ENCODE results near the gene CTDP1.
"Not testable (repeated sequence)": the region's sequence is repeated elsewhere in the genome, so short reads cannot be mapped to it uniquely, and the experiment has no call there.

Gene CTDP1

GRCh38 chr18:79740521-79741361, 61.1 kb downstream of the CTDP1 start:
- H3K4me3 Mint-ChIP-seq, result no peak overlapping the region
- H3K36me3 Mint-ChIP-seq, result peaks cover 18% of the 10 kb centered on the region
- no peak overlapping the region for H3K27ac Mint-ChIP-seq
- H3K4me1 Mint-ChIP-seq (ENCODE audit: low read depth), result peaks cover 3% of the 10 kb centered on the region
- H3K9me3 Mint-ChIP-seq (ENCODE audit: low read depth), result no peaks in the 10 kb centered on the region
- H3K27me3 Mint-ChIP-seq, result no peaks in the 10 kb centered on the region

DNA sequence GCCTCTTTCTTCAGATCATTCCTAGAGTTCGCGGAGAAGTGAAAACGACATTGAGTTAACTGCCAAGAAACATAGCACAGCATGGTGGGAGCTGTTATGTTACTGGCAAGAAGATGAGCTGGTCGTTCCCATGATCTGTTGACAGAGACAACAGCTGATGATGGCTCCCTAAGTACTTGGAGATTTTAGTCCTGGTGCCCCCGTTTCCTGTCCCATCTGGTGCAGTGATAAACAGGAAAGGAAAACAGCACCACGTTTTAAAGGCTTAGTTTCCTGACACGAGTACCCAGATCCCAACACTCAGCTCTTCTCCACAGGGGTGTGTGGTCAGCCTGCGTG, 61.7 kb downstream of the CTDP1 start:
- Mint-ChIP-seq H3K4me1 (ENCODE audit: low read depth) (peaks cover 3% of the 10 kb centered on the region), H3K27me3 (no peaks in the 10 kb centered on the region), H3K27ac (no peak overlapping the region), H3K4me3 (no peak overlapping the region), H3K36me3 (peaks cover 18% of the 10 kb centered on the region), H3K9me3 (ENCODE audit: low read depth) (no peaks in the 10 kb centered on the region)

DNA sequence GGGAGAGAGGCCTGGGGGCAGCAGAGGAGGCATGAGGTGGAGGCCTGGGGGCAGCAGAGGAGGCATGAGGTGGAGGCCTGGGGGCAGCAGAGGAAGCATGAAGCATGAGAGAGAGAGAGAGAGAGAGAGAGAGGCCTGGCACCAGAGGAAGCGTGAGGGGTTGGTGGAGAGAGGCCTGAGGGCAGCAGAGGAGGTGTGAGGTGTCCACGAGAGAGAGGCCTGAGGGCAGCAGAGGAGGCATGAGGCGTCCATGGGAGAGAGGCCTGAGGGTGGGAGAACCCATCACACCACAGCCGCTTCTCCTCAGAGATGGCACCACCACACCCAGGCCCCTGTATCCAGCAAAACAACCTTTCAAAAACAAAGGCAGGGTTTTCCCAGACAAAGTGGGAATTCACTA, 62.5 kb downstream of the CTDP1 start:
- no peak overlapping the region for H3K4me3 Mint-ChIP-seq
- H3K27me3 Mint-ChIP-seq, result no peaks in the 10 kb centered on the region
- H3K4me1 Mint-ChIP-seq (ENCODE audit: low read depth), result peaks cover 3% of the 10 kb centered on the region
- no peak overlapping the region for H3K27ac Mint-ChIP-seq
- H3K36me3 Mint-ChIP-seq, result peaks cover 18% of the 10 kb centered on the region
- H3K9me3 Mint-ChIP-seq (ENCODE audit: low read depth), result no peaks in the 10 kb centered on the region

DNA sequence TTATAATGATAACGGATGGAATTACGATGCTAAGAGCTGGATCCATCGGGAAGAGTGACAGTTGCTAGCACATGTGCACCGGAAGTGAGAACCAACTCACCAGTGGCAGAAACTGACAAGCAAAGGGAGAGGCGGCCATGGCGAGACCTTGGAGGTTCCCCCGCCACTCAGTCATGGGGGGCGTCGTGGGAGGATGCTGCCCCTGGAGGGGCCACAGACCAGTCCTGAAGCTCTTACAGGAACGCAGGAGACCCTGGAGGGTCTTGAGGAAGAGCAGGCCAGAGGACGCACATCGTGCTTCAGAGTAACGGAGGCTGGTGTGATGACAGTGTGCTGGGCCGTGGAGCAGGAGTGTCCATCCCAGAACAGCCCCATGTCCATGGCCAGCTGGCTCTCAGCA, 65.0 kb downstream of the CTDP1 start:
- no peak overlapping the region for H3K27ac Mint-ChIP-seq
- no peak overlapping the region for H3K4me3 Mint-ChIP-seq
- H3K9me3 Mint-ChIP-seq (ENCODE audit: low read depth), result no peaks in the 10 kb centered on the region
- H3K27me3 Mint-ChIP-seq, result no peaks in the 10 kb centered on the region
- no peaks in the 10 kb centered on the region for H3K4me1 Mint-ChIP-seq (ENCODE audit: low read depth)
- peaks cover 14% of the 10 kb centered on the region for H3K36me3 Mint-ChIP-seq

- H3K27me3 Mint-ChIP-seq, result no peaks in the 10 kb centered on the region
- no peak overlapping the region for H3K4me3 Mint-ChIP-seq
- peaks cover 12% of the 10 kb centered on the region for H3K36me3 Mint-ChIP-seq
- no peaks in the 10 kb centered on the region for H3K9me3 Mint-ChIP-seq (ENCODE audit: low read depth)
- H3K27ac Mint-ChIP-seq, result no peak overlapping the region
- peaks cover 3% of the 10 kb centered on the region for H3K4me1 Mint-ChIP-seq (ENCODE audit: low read depth)
Measured at GRCh38 chr18:79746730-79747129, 67.1 kb downstream of the CTDP1 start.

GRCh38 chr18:79747156-79747845, 67.7 kb downstream of the CTDP1 start:
- H3K9me3 Mint-ChIP-seq (ENCODE audit: low read depth), result no peaks in the 10 kb centered on the region
- no peak overlapping the region for H3K4me3 Mint-ChIP-seq
- H3K36me3 Mint-ChIP-seq, result peaks cover 12% of the 10 kb centered on the region
- H3K4me1 Mint-ChIP-seq (ENCODE audit: low read depth), result peaks cover 3% of the 10 kb centered on the region
- H3K27me3 Mint-ChIP-seq, result no peaks in the 10 kb centered on the region
- no peak overlapping the region for H3K27ac Mint-ChIP-seq

- Mint-ChIP-seq H3K4me1 (ENCODE audit: low read depth) (peaks cover 3% of the 10 kb centered on the region), H3K27me3 (no peaks in the 10 kb centered on the region), H3K36me3 (peaks cover 11% of the 10 kb centered on the region), H3K9me3 (ENCODE audit: low read depth) (no peaks in the 10 kb centered on the region), H3K4me3 (no peak overlapping the region), H3K27ac (no peak overlapping the region)
Measured at GRCh38 chr18:79748321-79749180, 68.9 kb downstream of the CTDP1 start.

GRCh38 chr18:79749251-79750191, 69.9 kb downstream of the CTDP1 start:
- Mint-ChIP-seq H3K9me3 (ENCODE audit: low read depth) (no peaks in the 10 kb centered on the region), H3K27me3 (no peaks in the 10 kb centered on the region), H3K4me1 (ENCODE audit: low read depth) (peaks cover 3% of the 10 kb centered on the region), H3K27ac (no peak overlapping the region), H3K4me3 (no peak overlapping the region), H3K36me3 (peaks cover 3% of the 10 kb centered on the region)

GRCh38 chr18:79750980-79751571, 71.5 kb downstream of the CTDP1 start:
- Mint-ChIP-seq H3K4me3 (no peak overlapping the region), H3K9me3 (ENCODE audit: low read depth) (no peaks in the 10 kb centered on the region), H3K27ac (no peak overlapping the region), H3K4me1 (ENCODE audit: low read depth) (peaks cover 3% of the 10 kb centered on the region), H3K27me3 (no peaks in the 10 kb centered on the region), H3K36me3 (peaks cover 5% of the 10 kb centered on the region)

GRCh38 chr18:79751918-79752578, 72.4 kb downstream of the CTDP1 start:
- not testable (repeated sequence) for H3K4me3 Mint-ChIP-seq; H3K4me1 Mint-ChIP-seq (ENCODE audit: low read depth); H3K9me3 Mint-ChIP-seq (ENCODE audit: low read depth); H3K27me3 Mint-ChIP-seq; H3K27ac Mint-ChIP-seq; H3K36me3 Mint-ChIP-seq

DNA sequence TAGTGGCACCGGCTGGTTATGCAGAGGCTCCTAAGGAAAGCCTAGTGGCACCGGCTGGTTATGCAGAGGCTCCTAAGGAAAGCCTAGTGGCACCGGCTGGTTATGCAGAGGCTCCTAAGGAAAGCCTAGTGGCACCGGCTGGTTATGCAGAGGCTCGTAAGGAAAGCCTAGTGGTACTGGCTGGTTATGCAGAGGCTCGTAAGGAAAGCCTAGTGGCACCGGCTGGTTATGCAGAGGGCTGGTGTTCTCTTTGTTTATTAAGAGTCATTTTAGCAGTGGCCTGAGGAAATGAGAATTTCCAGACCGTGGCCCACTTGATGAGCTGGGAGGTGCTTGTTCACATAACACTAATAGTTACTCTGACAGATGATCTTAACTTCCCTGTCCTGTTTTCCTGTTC, 73.3 kb downstream of the CTDP1 start:
- H3K27me3 Mint-ChIP-seq; H3K4me1 Mint-ChIP-seq (ENCODE audit: low read depth); H3K9me3 Mint-ChIP-seq (ENCODE audit: low read depth); H3K4me3 Mint-ChIP-seq; H3K27ac Mint-ChIP-seq: not testable (repeated sequence)
- peaks cover 15% of the 10 kb centered on the region for H3K36me3 Mint-ChIP-seq

DNA sequence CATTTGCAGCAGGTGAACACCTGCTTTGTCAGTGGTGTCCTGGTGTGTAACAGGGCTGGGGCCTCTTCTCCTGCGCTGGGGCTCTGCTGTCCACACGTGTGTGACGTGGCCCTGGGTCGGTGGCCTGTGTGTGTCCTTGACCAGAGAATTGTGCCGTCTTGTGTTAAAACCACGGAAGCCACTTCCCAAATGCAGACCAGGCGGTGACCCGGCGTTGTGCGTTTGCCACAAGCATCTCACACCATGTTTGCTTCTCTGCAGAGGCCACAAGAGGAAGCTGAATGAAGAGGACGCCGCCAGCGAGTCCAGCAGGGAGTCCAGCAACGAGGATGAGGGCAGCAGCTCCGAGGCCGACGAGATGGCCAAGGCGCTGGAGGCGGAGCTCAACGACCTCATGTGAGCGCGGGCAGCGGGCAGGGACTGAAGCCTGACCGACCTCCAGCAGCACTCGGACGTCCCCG, 73.8 kb downstream of the CTDP1 start:
- no peak overlapping the region for H3K4me3 Mint-ChIP-seq
- H3K36me3 Mint-ChIP-seq, result peaks cover 20% of the 10 kb centered on the region
- H3K9me3 Mint-ChIP-seq (ENCODE audit: low read depth), result peaks cover 6% of the 10 kb centered on the region
- no peak overlapping the region for H3K27ac Mint-ChIP-seq
- no peaks in the 10 kb centered on the region for H3K27me3 Mint-ChIP-seq
- peaks cover 3% of the 10 kb centered on the region for H3K4me1 Mint-ChIP-seq (ENCODE audit: low read depth)

DNA sequence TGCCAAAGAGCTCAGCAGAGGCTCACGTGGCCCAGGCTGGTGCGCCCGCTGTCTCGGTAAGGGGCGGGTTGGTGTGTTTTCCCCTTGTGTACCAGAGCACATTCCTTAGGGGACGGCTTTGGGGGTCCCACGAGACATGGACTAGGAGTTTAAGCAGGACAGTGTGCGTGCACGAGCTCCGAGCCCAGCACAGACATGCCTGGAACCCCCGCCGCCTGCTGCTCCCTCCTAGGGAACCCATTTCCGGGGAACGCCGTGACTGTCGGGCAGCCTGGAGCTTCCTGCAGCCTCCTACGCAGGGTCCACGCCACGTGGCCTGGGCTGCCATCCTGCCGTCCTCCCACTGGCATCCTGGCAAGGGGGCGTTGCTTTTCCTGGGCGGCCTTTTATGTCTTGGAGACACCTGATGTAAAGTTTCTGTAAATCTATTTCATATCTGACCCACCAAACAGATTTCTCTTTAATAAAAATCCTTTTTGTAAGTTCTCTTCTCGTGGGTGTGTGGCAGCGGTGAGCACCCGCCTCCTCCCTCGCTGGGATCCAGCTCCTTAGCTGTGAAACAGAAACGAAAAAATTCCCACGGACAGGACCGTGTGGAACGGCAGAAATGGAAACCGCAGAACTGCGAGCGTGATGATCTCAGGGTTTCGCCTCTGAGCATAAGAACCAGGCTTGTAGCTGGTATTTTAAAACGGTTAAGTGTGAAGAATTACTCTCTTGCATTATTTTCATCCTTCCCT, 74.6 kb downstream of the CTDP1 start:
- H3K27me3 Mint-ChIP-seq, result no peaks in the 10 kb centered on the region

More for the DNA sequence above, 74.6 kb downstream of the CTDP1 start:
- H3K27ac Mint-ChIP-seq, result no peak overlapping the region
- H3K4me3 Mint-ChIP-seq, result no peak overlapping the region
- peaks cover 11% of the 10 kb centered on the region for H3K9me3 Mint-ChIP-seq (ENCODE audit: low read depth)
- H3K4me1 Mint-ChIP-seq (ENCODE audit: low read depth), result peaks cover 3% of the 10 kb centered on the region
- H3K36me3 Mint-ChIP-seq, result peaks cover 21% of the 10 kb centered on the region

All from activated naive CD8-positive, alpha-beta T cell (primary cell).